K562 treated with DMSO at 1 percent for 4 hours (cell line): Measurements from ENCODE around the gene SLC36A3. TPM values are rescaled to one million over a fixed set of nuclear protein-coding genes. Genes with fewer than 3 reads are reported as not detected.

ENCODE experiments used
- total RNA-seq: library from RNA; unstranded; fragments of 300-600 nt; gene quantifications from 2 replicates; pipeline ENCODE4 v1.2.3, GENCODE V29; 2022; ENCODE audit not compliant: insufficient read depth

Gene SLC36A3
- total RNA-seq = not detected in 2 replicates

DNA sequence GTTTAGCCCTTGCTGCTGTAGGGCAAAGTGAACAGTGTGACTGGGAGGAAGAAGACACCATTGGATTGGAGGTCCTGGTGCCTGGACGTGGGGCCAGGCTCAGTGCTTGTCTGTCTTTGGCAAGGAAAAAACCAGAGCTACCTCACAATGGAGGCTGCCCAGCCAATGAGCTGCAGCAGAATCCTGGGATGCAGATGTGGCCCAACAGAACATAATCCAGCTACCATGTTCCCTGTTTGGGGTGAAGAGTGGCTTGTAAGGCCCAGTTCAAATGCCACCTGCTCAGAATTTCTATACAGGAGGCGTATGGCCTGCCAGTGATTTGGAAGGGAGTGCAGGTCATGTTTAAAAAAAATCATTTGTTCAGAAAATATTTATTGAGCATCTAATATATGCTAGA is at the start of gene SLC36A3:
Gene SLC36A3 (minus strand): TSS at position 101 of the 400 bp plus-strand sequence. CDS start 412 bp downstream, outside the sequence.

DNA sequence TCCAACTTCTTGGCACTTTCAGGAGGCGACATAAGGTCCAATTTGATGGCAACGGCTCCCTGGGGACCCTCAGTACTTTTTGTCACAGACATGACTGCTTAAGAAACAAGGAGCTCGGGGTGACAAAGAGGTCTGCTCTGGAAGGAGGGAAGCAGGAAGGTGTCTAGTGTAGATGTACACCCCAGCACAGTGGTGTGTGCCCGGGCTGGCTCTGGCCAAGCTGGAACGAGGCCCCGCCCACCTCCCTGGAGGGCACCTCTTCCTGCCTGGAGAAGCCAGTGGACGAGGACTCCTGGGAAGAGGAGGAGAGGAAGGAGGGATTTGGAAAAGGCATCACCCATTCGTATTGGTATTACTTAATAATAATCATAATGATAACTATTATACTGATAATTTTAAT is 43.8 kb upstream of the SLC36A3 start, which contains the start of gene SLC36A2:
Gene SLC36A2 (minus strand): TSS at position 191 of the 400 bp plus-strand sequence. CDS start 99 bp downstream, at position 92.

GRCh38 chr5:151252762-151253604 is 50.6 kb downstream of the SLC36A3 start, which contains the start of gene GM2A:
GM2A (plus strand) TSS chr5:151253185; CDS start chr5:151253217, 32 bp downstream.

Other genes with a start within 250 kb of the SLC36A3 start
- 47.8 and 48.2 TPM in 2 replicates for gene TNIP1, start 222.7 kb downstream of the SLC36A3 start, total RNA-seq
- gene ANXA6, start 146.0 kb downstream of the SLC36A3 start, total RNA-seq = 18.2 and 20.4 TPM in 2 replicates
- 11.7 and 16.5 TPM in 2 replicates for gene CCDC69, start 79.7 kb downstream of the SLC36A3 start, total RNA-seq
- 58.4 and 69.5 TPM in 2 replicates for gene GM2A, start 50.6 kb downstream of the SLC36A3 start, total RNA-seq
- not detected in 2 replicates for gene SLC36A2, start 43.8 kb upstream of the SLC36A3 start, total RNA-seq
- 4.4 and 6.1 TPM in 2 replicates for gene SLC36A1, start 143.8 kb upstream of the SLC36A3 start, total RNA-seq